MV-4-11 (cell line): ENCODE data around the gene BAG2.

Experiments used
- DNase-seq: peaks from one replicate; lab custom pipeline; 2025; lab: John Stamatoyannopoulos, UW

The BAG2 gene

GRCh38 chr6:57174511-57174907 is 2.4 kb downstream of the BAG2 start:
- DNase-seq = no peak

GRCh38 chr6:57177545-57178265 is 5.6 kb downstream of the BAG2 start:
- DNase-seq = no peak

GRCh38 chr6:57180596-57180995 is 8.5 kb downstream of the BAG2 start:
- DNase-seq = no peak

GRCh38 chr6:57182017-57182432 is 9.9 kb downstream of the BAG2 start:
- DNase-seq = no peak

GRCh38 chr6:57183336-57183735 is 11.2 kb downstream of the BAG2 start:
- no peak for DNase-seq

GRCh38 chr6:57190140-57190539 is 18.0 kb downstream of the BAG2 start:
- peak; percentile 62 for DNase-seq

GRCh38 chr6:57193177-57193576 is 21.1 kb downstream of the BAG2 start:
- peak; percentile 25 for DNase-seq

- DNase-seq = no peak
These were observed 23.3 kb downstream of the BAG2 start for GRCh38 chr6:57195457-57195856.

- DNase-seq = no peak
These were observed 27.0 kb downstream of the BAG2 start for GRCh38 chr6:57198926-57199636.

GRCh38 chr6:57201718-57202117 is 29.6 kb downstream of the BAG2 start:
- no peak for DNase-seq

GRCh38 chr6:57205550-57206328 is 33.6 kb downstream of the BAG2 start:
- DNase-seq = no peak

- peak; percentile 47 for DNase-seq
These were observed 35.0 kb downstream of the BAG2 start for GRCh38 chr6:57207141-57207540.

GRCh38 chr6:57207872-57208271 is 35.7 kb downstream of the BAG2 start:
- DNase-seq = no peak

- peak; percentile 26 for DNase-seq
These were observed 36.9 kb downstream of the BAG2 start for GRCh38 chr6:57209030-57209429.

GRCh38 chr6:57210060-57210459 is 37.9 kb downstream of the BAG2 start:
- no peak for DNase-seq

GRCh38 chr6:57215260-57215659 is 43.1 kb downstream of the BAG2 start:
- DNase-seq = no peak

- no peak for DNase-seq
These were observed 44.3 kb downstream of the BAG2 start for GRCh38 chr6:57216235-57217101.

- peak; percentile 11 for DNase-seq
These were observed 45.1 kb downstream of the BAG2 start for GRCh38 chr6:57217270-57217669.

GRCh38 chr6:57220083-57220703 is 48.1 kb downstream of the BAG2 start:
- DNase-seq = no peak

- peak; percentile 3 for DNase-seq
These were observed 49.2 kb downstream of the BAG2 start for GRCh38 chr6:57221191-57221935.
